GM19397 (cell line): ENCODE results near the gene C1QTNF1.
"Not testable (repeated sequence)": the region's sequence is repeated elsewhere in the genome, so short reads cannot be mapped to it uniquely, and the experiment has no call there.

Experiments
- ATAC-seq: cut with Tn5 transposase; IDR thresholded peaks from one replicate; pipeline ENCODE4 v1.9.1; 2021; ENCODE audit warnings: mild to moderate bottlenecking, moderate library complexity; ENCODE audit not compliant: unreplicated experiment

C1QTNF1 gene

DNA sequence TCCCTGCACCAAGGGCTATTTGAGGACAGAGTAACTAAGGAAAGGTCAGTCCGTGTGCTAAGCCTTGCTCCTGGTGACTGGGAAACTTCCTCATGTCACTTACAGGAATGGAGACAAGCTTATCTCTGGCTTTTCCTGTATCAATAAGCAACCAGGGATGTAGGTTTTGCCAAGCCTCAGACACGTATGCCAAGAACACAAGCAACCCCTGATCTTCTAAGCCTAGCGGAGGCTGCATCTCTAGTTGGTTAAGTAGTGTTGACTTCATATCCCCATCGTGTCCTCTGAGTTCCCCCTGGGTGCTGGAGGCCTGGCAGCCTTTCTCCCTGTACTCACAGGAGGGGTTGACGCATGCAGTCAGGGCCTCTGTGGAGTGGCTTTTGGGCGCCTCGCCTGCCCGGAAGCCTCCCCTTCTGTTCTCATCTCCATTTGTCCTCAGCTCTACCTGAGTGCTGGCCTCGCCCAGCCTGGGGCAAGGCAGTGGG, 1.4 kb upstream of the C1QTNF1 start:
- ATAC-seq = no peak

DNA sequence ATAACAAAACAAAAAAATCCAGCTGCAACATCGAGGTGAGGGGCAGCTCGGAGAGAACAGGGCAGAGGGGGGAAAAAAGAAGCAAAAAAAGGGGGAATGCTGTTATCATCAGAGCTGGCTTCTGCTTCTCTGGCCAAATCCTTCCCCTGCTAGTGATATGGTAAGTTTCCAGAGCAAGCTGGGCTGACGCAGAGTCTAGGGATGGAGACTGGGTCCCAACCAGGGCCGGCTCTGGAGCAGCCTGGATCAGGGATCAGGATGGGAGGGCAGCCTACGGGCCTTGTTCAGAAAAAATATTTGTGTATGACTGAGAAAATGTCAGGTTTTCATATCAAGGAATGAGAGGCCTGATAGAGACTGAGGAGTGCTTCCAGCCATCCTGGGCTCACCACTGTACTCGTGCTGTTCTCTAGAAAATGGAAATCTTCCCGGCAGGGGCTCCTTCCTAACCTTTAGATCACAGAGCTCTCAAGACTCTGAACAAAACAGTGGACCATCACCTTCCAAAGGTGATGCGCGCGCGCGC, 726 bp upstream of the C1QTNF1 start:
- no peak for ATAC-seq

DNA sequence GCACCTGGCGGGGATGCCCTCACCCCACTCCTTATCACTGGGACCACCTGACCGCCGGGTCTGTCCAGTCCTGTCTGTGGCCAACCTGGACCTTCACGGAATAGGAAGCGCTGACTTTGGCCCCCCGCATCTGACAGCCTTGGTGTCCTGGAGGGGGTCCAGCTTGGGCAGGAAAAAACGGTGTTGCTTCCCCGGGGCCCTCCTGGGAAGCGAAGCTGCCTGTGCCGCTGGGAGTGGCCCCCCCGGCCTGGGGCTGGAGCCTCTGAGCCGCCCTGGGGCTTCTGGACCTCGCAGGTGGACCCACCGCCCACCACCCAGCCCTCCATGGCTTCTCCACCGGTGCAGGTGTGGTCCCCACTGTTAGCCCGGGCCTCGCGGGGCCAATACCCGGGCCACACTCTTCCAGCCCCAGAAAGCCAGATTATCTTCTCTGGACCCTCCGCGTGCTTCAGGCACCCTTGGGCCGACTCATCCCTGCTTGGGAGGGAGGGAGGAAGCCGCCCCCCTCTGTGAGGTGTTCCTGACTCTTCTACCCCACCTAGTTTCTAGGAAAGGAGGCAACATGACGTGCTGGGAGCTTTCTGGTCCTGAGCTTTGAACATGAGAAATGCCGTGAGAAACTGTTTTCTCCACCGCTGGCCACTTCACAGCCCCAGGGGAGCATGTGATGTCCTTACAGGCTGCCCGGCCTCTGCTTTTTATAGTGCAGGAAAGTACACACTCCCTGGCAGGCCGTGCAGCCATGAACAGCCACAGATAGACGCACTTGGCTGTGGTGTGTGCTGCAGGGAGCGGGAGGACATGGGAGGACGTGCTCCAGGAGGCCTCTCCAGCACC, 1.1 kb downstream of the C1QTNF1 start:
- ATAC-seq = no peak

DNA sequence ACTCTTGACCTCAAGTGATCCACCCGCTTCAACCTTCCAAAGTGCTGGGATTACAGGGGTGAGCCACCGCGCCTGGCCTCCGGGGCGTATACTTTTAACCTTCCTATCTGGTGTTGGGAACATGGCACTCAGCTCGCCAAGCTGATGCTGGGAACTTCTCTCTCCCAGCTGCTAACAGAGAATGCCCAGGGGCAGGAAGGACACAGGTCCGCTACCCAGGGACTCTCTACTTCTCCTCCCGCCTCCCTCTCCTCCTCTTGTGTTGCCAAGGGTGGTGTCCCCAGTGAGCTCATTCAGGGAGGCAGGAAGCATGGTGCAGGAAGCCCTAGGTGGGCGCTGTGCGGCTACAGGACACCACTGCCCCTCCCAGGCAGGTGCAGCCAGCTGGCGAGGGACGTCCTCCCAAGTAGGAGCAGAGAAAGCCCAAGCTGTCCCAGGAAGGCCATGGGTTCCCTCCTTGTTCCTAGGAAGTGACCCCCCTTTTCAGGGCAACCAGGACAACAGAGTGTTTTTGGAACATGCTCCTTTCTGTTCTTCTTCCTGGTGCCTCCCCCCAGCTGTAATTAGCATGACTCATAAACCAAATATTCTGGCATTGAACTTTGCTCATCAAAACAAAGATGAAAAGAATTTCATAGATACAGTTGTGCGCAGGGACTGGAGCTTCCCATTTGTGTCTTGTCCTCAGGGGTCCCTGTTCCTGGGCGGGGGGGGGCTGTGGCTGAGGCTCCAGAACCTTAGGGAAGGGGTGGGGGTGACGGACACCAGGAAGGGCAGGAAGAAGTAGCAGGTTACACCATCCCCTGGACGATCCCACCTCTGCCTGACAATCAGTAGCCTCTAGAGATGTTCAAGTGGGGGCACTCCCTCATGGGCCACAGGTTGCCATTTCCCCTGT, 2.7 kb downstream of the C1QTNF1 start:
- ATAC-seq = no peak

DNA sequence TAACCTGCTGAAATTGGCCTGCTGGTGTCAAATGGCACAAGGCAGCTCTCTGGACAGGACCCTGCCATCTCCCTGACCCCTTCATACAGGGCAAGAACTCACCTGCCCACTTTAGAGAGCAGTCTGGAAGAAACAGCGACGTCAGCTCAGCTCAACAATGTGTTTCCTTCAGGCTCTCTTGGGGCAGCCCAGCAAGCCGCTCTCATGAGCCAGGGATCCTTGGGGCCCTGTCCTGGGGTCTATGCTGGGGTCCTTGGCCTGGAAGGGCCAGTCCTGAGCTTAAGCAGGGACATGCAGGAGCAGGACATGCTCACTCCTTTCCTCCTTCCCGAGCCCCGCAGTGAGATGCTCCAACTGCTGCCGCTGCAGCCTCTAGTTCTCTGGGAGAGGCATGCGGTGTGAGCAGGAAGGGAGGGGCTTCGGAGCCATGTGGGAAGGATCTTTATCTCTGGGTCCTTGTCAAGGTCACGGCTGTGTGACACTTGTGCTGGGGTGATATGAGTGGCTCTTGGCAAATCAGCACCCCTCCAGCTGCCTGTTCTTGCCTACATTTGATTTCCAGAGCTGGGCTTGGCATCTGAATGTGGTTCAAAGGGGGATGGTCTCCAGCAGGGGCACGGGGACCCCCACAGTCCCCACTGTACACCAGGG, 3.4 kb downstream of the C1QTNF1 start:
- no peak for ATAC-seq

DNA sequence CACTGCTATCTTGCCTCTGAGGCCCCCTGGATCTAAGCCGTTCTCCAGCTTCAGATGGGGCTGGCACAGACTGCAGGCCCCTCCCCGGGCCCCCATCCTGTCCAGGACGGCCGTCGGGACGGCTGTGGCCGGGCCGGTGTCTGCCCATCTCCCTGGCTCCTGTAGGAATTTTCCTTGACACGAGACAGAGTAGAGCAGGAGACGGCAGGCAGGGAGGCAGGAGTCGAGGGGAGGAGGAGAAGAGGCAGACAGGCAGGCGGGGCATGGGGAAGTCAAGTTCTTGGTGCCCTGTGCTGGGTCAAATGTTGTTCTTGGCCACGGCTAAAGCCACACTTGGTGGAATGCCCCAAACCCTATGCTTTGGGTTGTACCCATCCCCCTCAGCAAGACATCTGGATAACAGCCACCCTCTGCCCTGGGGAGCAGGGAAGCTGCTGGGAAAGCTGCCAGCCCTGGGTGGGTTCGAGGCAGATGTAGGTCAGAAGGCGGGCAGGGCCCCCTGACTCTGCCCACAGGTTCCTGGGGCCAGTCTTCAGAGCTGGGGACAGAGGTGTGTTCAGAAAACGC, 4.0 kb downstream of the C1QTNF1 start:
- ATAC-seq = no peak

DNA sequence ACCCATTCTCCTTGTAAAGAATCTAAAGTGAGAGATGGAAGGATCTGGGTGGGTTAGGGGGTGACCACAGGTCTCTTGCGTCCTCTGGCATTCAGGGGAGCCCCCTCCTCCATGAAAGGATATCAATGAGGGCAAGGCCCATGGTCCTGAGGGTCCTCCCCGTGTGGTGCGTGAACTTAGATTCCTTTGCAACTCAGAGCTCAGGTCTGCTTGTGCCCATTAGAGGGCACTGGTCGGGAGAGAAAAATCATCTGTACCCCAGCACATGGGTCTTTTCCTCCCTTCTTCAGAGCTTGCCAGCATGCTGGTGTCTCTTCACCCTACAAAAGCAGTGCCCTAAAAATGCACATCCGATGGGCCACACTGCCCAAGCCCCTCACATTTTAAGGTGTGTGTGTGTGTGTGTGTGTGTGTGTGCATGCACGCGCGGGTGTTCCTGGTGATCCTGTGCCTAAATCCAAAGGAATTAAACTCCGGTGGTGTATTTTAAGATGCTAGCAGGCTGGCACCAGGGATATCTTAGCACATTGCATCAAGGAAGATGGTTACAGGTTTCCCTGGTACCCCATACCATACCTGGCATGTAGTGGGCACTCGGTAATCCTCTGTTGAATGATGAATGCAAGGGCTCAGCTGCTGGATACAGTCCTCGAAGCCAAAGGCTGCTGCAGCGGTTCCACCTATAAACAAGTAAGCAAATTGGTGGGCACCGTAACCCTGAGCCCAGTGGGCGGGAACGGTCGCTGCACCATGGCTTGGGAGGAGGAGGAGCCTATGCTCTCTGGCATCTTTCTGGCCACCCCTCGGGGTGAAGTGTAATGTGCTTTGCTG, 4.7 kb downstream of the C1QTNF1 start:
- ATAC-seq = no peak

DNA sequence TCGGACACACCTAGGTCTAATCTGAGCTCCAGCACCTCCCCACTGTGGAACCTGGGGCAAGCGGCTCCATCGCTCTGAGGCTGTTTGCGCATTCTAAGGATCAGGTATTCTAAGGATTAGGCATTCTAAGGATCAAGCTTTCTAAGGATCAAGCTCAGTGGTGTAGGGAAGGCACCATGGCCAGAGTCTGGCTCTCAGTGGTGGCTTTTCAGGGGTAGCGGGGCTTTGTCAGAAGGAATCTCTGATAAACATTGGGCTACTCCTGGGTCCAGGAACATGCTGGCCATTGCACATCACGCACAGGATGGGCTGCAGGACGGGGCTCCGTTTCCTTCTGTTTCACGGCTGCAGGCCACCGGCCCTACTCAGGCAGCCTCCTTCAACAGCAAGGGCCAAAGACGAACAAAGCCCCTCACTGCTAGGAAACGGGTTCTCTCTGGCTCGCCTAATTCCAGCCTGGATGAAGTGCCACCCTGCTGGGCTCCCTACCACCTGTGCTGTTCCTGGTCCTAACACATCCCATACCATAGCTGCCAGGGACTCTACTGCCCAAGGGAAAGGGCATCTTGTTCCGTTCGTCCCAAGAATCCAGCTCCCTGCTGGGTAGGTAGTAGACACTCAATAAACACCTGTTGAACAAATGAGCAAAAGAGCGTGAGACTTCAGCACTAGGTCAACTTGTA, 5.5 kb downstream of the C1QTNF1 start:
- no peak for ATAC-seq

DNA sequence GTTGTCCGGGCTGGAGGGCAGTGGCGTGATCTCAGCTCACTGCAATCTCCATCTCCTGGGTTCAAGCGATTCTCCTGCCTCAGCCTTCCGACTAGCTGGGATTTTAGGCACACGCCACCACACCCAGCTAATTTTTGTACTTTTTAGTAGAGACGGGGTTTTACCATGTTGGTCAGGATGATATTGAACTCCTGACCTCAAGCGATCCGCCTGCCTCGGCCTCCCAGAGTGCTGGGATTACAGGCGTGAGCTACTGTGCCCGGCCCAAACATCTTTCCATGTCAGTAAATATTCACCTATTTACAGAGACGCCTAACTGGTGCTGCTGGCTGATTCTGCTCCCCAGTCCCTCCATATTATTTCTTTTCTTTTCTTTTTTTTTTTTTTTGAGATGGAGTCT, 6.7 kb downstream of the C1QTNF1 start:
- not testable (repeated sequence) for ATAC-seq

DNA sequence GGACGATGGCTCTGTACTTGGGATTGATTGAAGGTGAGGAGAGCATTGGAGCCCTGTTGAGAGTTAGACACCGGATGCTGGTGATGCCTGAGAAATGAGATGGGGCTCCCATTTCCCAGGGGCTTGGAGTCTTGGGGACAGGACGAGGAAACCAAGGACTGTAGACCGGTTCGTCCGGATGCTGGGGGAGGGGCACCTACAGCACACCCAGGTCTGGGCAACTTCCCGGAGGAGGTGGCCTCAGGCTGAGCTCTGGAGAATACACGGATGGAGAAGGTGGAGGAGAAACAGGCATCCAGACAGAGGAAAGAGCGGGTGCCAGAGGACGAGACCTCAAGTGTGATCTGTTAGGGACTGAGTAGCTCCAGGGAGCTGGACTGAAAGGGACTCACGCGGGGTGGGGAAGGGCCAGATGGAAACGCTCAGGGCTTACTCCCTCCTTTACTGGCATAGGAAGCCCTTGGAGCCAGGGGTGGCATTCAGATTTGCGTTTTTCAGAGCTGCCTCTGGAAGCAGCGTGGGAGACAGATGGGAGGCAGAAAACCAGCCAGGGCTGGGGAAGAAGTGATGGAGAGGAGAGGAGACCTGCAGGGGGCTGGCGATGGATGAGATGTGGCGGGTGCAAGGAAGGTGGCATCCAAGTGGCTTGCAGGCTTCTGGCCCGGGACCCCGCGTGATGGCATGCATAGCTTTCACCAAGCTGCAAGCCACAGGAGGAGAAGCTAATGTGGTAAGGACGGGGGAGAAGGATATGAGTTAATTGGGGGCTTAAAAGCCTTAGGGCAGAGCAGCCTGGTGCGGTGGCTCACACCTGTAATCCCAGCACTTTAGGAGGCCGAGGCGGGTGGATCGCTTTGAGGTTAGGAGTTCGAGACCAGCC, 8.3 kb downstream of the C1QTNF1 start:
- ATAC-seq = no peak

DNA sequence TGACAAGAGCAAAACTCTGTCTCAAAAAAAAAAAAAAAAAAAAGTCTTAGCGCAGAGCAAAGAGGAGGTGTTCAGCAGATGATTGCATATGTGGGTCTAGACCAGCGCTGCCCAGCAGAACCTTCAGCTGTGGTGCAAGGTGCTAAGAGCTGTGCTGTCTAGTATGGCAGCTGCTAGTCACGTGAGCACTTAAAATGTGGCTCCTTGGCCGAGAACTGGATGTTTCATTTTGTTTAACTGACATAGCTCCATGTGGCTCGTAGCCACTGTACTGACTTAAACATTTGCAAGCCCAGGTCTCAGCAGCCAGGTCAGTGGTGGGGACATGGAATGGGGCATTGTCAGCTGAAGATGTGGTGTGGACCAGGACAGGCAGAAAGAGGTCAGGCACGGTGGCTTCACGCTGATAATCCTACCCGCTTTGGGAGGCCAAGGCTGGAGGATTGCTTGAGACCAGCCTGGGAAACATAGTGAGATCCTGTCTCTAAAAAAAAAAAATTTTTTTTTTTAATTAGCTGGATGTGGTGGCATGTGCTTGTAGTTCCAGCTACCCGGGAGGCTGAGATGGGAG, 9.2 kb downstream of the C1QTNF1 start:
- ATAC-seq = no peak

DNA sequence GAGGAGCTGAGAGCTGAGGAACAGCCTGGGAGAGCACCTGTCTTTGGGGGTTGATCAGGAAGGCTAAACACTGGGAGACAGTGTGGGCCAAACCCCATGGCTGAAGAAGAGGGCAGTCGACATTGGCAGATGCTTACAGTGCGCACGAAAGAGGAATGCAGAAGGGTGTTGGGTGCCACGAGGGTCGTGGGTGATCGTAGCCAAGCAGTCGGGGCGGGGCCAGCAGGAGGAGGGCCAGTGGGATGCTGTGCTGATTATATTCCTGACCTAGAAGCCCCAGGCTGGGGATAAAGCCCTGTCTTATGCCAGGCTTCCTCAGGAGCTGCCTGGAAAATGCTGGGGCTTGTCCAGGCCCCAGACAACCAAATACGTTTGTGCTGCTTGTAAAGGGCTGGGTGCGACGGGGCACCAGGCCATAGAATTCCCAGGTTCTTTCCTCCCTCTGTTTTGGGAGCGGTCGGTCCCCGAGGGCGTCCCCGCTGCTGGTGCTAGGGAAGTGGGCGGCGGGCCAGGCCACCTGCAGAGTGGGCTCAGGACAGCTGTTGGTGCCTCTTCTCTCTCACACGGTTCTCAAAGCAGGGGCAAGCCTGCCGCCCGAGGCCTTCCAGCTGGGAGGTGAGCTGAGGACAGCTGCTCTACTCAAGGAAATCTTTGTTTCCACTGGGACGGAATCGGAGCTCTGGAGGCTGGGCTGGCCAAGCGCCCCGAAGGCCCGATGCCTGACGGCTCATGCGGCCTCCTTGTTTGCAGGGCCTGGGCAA, 10.0 kb downstream of the C1QTNF1 start:
- ATAC-seq = no peak

DNA sequence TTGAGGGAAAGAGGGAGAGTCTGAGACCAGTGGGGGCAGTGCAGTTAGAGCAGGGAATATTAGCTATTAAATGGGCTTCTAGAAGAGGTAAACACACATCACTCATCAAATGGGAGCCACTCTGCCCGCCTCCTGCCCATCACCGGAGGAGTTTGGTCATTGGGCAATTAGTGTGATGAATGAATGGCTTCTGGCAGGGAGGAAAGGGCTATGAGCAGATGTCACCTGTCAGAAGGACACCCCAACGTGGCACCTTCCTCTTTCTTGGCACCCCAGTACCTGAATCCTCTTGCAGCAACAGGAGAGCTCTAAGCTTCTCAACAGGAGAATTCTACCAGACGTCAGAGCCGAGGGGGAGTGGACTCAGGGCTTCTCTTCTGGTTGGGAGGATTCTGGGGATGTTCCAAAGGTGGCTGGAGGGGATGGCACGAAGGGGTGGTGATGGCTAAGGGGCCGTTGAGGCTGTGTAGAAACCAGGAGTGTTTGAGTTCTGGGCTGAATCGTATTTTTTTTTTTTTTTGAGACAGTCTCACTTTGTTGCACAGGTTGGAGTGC, 11.0 kb downstream of the C1QTNF1 start:
- no peak for ATAC-seq

DNA sequence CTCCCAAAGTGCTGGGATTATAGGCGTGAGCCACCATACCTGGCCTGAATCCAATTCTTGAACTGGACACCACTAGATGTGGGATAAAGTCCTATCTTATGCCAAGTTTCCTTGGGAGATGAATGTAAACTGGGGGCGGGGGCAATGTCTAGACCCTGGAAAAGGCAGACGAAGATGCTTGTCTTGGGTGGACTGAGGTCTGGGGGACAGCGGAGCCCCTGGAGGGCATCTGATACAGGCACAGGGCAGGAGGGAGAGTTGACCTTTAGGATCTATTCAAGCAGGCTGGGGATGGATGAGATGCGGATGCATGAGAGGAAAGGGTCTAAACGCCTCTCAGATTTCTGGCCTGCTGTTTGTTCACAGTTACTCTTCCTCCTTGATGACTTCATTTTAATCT, 11.7 kb downstream of the C1QTNF1 start:
- no peak for ATAC-seq

DNA sequence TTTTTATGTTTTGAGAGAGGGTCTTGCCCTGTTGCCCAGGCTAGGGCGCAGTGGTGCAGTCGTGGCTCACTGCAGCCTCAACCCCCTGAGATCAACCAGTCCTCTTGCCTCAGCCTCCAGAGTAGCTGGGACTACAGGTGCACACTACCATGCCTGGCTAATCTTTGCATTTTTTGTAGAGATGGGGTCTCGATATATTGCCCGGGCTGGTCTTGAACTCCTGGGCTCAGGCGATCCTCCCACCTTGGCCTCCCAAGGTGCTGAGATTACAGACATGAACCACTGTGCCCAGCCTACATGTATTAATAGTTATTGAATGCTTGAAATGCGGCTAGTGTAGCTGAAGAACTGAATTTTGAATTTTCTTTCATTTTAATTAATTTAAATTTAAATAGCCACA, 12.2 kb downstream of the C1QTNF1 start:
- no peak for ATAC-seq

DNA sequence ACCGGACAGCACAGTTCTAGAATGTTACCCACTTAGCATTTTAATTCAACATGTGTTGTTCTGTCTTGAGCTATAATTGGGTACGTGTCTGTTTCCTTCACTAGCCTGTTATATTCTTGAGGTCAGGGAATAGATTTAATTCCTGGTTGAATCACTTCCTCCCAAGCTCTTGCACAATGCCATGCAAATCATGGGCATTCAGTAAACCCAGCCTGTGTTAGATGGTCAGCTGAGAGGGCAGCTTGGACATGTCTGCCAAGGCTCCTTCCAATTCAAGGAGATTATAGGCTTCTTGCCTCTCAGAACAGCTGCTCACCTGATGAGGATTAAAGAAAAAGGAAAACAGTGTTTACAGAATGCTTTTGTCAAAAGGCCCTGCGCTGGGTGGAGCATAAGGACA, 12.6 kb downstream of the C1QTNF1 start:
- ATAC-seq = no peak

DNA sequence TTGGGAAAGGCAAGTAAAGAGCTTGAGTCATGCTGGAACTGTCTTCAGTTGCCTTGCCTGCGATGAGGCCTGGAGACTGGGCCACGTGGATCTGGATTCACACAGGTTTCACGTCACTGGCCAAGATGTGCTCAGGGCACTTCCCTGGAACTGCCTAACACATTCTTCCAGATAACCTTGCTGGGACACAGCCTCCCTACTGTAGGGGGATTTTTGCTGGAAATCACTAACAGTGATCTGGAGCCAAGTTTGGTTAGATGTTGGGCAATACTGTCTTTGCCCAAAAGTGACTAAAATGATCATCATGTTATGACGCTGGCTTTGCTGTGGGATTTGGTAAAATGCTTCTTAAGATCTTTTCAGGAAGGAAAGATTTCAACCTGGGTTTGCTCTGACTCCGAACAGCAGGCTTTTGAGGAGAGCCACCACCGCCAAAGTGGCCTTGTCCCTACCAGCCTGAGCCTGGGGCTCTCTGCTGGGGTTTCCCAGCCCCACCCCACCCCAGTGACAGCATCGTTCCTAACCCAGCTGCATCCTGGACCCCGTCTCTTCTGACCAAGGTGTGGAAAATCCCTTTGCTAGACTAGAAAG, 14.7 kb downstream of the C1QTNF1 start:
- no peak for ATAC-seq
